GM18502 (cell line): ENCODE measurements around the gene CHRNB4.
"Not testable (repeated sequence)": the region's sequence is repeated elsewhere in the genome, so short reads cannot be mapped to it uniquely, and the experiment has no call there.

Experiments used
- ATAC-seq: cut with Tn5 transposase; IDR thresholded peaks from one replicate; pipeline ENCODE4 v1.9.1; 2021; ENCODE audit warnings: mild to moderate bottlenecking; ENCODE audit not compliant: unreplicated experiment, poor library complexity

The CHRNB4 gene

GRCh38 chr15:78619022-78619950, 21.7 kb downstream of the CHRNB4 start:
- no peak for ATAC-seq

GRCh38 chr15:78618490-78618934, 22.5 kb downstream of the CHRNB4 start:
- no peak for ATAC-seq

DNA sequence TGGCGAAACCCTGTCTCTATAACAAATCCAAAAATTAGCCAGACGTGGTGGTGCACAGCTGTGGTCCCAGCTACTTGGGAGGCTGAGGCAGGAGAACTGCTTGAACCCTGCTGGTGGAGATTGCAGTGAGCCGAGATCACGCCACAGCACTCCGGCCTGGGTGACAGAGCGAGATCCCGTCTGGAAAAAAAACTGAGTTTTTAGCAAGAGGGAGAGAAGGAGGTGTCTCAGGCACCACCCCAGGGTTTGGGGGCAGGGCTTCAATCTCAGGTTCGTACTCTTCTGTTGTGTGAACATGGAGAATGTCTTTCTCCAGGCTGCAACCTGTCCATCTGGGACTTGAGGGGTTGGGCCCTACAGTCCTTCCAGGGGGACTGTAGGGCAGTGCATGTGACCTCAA, 22.9 kb downstream of the CHRNB4 start:
- ATAC-seq, result no peak

- ATAC-seq, result no peak
These were observed 23.5 kb downstream of the CHRNB4 start for GRCh38 chr15:78617516-78617915.

GRCh38 chr15:78617076-78617475, 23.9 kb downstream of the CHRNB4 start:
- no peak for ATAC-seq

DNA sequence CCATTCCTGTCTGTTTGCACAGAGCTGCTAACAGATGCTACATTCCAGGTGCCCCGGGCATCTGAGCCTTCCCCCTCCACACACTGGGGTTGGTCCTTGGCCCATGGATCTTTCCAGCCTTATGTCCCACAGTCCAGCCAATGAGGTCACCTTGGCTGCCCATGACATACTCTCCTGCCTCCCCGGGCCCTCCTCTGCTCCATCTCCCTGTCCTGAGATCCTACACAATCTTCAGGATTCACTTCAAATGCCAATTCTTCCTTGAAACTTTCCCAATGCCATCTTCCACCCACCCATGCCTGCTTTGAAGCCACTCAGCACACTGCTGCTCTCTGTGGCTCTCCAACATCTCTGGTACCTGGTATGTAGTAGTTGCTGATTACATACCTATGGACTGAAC, 24.5 kb downstream of the CHRNB4 start:
- no peak for ATAC-seq

DNA sequence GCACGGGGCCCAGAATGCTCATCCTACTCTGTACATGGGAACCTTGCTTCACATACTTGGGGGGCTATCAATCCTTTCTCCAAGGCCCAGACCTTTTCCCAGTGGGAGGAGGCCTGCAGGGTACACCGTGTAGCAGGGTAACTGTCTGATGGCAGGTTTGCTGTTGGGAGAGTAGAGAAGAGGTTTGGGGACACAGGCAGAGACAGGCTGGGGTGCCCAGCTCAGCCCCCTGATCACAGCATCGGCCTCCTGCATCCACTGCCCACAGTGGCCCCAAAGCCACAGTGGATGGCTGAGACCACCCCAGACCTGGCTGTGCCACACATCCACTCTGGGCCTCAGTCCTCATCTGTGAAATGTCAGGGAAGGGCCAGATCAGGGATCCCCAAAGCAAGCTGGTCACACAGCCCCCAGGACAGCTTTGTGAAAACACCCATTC, 25.8 kb downstream of the CHRNB4 start:
- ATAC-seq, result no peak

- ATAC-seq, result no peak
These were observed 27.0 kb downstream of the CHRNB4 start for GRCh38 chr15:78614021-78614420.

DNA sequence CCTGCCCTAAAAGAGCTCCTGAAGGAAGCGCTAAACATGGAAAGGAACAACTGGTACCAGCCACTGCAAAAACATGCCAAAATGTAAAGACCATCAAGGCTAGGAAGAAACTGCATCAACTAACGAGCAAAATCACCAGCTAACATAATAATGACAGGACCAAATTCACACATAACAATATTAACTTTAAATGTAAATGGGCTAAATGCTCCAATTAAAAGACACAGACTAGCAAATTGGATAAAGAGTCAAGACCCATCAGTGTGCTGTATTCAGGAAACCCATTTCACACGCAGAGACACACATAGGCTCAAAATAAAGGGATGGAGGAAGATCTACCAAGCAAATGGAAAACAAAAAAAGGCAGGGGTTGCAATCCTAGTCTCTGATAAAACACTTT, 31.5 kb downstream of the CHRNB4 start:
- not testable (repeated sequence) for ATAC-seq

DNA sequence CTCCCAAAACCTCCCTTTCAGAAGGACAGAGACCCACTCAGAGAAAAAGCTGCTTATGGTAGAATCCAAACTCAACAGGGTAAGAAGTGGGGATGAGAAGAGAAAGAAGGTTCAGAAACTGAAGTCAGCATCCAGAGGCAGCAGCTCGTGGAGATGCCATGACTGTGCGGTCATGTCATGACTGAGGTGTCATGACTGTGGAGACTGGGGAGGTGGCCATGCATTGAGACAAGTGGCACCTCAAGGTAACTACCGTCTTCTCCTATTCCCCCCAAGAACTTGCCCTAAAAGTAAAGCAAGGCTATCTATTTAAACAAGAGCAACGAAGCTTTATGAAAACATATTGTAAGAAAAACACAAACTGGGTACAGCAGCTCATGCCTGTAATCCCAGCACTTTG, 35.3 kb downstream of the CHRNB4 start:
- no peak for ATAC-seq

DNA sequence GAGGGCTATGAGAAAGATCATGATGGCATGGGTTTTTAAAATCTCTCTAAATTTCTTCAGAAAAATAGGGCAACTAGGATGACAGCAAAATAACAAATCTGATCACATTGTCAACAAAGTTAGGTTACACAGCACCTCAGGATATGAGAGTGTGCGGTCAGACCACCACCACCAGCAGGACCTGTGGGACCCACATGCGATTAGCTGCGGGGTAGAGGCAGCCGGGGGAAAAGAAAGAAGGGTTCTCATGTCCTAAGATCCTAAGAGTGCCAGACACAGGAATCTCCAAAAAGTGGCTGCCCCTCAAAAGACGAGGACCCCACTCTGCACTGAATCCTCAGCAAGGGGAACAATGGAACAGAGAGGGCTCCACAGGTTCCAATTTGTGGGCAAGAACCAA, 35.8 kb downstream of the CHRNB4 start:
- ATAC-seq, result no peak

DNA sequence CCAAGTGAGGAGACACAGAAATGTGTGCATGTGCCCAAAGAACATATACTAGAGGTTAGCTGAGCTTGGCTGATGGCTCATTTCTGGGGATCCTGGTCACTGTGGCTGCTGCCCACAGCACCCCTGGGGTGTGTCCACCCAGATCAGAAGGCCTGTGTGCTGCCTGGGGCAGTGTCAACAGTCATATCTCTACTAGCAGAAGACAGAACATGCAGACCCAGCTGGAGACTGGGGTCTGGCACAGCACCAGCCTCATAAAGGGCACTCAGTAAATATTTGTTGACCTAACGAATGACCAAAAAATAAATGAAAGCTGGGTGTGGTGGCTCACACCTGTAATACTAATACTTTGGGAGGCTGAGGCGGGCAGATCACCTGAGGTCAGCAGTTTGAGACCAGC, 36.6 kb downstream of the CHRNB4 start:
- ATAC-seq, result no peak

DNA sequence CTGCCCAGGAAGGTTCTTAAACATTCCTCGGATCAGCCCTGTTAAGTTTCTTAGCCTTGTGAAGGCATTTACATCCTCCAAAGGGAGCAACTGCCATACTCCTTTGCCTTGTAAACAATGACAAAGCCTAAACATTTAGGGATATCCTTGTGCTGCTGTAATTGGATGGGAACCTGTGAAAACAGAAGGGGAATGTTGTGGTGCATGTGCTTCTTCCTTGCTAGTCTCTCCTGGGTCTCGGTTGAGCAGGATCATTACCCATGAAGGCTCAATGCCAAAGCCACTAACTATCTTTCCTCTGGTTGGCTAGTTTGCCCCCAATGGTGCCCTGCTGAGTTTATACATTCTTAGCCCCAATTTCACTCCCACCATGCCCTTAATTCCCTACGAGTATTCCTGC, 37.5 kb downstream of the CHRNB4 start:
- ATAC-seq, result no peak

- no peak for ATAC-seq
These were observed 41.8 kb downstream of the CHRNB4 start for GRCh38 chr15:78599189-78599588.

DNA sequence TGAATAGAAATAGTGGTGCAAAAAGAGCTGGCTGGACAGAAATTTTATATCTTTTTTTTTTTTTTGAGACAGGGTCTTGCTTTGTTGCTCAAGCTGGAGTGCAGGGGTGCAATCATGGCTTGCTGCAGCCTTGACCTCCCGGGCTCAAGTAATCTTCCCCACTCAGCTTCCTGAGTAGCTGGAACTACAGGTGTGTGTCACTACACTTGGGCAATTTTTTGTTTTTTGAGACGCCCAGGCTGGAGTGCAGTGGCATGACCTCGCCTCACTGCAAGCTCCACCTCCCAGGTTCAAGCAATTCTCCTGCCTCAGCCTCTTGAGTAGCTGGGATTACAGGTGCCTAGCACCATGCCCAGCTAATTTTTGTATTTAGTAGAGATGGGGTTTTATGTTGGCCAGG, 42.7 kb downstream of the CHRNB4 start:
- no peak for ATAC-seq

DNA sequence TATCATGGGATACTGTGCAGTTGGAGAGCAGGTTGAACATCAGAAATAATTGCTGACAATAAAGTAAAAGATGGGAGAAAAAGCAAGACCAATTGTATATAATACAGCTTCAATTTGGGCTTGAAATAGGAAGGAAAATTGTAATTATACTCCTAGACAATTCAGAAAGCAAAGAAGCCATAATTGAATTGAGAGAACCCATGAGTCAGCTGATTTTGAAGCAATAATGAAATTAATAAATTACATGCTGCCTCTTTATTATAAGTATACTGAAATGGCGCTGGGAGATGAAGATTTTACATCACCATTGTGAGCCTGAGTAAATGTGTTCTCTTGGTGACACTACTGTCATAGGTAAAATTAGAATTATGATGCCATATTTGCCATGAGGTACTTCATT, 43.4 kb downstream of the CHRNB4 start:
- no peak for ATAC-seq

DNA sequence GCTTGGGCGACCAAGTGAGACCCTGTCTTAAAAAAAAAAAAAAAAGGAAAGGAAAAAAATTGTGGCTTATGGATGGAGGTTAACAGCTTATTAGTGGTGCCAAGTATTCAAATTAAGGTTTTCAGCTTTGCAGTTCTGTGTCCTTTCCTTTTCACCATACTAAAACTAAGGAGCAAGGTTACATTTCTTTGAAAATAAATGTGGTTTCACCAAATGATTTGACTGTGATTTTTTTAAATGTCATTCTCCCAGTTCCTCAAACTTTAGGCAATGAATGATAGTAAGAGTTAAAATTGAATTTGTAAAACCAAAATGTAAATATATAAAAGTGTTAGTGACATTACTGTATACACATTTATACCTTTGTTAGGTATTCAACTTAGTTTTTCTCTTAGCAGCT, 66.1 kb downstream of the CHRNB4 start:
- no peak for ATAC-seq
